NCI-H128 (cell line): ENCODE data around the gene RPS21.

Experiments used
- DNase-seq: peaks from one replicate; lab custom pipeline; 2025; ENCODE audit not compliant: unreplicated experiment; lab: John Stamatoyannopoulos, UW

Gene RPS21

GRCh38 chr20:62386383-62387218, at the start of gene RPS21:
RPS21 (plus strand) TSS chr20:62387103; CDS start chr20:62387339, 236 bp downstream.
- peak; percentile 81 for DNase-seq

GRCh38 chr20:62337558-62338293, 49.2 kb upstream of the RPS21 start:
- no peak for DNase-seq

GRCh38 chr20:62338294-62338620, 48.6 kb upstream of the RPS21 start:
- DNase-seq = no peak

DNA sequence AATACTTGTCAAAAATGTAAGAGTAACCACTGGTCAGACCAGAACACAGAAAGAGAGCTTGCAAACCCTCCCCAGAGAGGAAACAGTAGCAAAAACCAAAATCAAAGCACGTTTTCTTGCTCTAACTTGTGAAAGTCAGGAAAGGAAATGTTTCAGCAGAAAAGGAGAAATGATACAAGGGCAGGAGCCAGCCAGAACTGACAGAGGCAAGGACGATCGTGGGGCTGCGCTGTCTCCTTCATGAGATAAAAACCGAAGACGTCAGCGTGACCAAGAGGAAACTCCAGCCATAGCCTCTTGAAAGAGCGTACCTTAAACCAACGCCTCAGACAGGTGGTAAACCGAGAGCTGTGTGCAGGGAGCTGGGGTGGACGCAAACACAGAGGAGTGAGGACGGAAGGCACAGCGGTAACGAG, 47.2 kb upstream of the RPS21 start:
- no peak for DNase-seq

- no peak for DNase-seq
Observed at GRCh38 chr20:62342910-62343309, 44.0 kb upstream of the RPS21 start.

DNA sequence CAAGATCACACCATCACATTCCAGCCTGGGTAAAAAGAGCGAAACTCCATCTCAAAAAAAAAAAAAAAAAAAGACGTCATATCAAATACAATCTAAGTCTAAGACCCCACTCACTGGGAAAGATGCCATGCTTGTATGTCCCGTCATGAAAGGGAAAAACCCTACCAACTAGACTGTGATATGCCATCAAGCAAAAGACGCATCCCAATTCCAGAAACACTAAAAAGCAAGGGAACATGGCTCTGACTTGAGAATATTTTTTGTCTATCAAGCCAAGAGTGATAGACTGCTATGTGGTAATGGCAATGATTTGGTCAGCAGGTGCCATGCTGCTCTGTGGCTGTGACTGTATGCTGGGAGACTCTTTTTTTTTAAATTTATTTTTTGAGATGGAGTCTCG, 42.8 kb upstream of the RPS21 start:
- DNase-seq = no peak

- DNase-seq = no peak
Observed at GRCh38 chr20:62344782-62345181, 42.1 kb upstream of the RPS21 start.

DNA sequence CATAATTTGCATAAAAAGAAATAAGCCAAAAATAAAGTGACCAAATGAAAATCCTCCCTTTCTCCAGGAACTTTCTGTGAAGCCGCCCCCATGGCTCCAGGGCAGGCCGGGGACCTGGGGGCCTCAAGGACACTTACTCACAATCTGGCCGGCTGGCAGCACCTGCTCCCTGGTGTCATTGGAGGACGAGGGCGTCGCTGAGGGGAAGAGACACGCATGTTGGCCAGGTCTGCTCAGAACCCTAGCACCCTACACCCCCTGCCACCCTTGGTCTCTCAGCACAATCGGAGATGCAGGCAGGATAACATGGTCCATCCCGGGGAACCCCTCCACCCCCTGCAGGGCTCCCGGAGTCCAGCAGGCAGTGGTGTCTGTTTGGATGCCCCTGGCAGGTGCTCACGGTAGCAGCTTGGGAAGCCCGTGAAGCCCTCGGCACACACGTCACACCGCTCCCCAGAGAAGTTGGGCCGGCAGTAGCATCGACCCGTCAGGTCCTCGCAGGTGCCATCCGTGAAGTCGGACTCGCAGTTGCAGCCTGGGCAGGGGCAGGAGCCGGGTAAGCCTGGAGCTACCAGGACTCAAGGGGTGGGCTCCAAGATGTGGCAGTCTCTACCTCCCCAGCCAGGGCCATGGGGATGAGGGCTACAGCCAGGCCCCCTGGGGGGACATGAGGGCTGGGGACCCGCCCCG, 41.1 kb upstream of the RPS21 start:
- no peak for DNase-seq

DNA sequence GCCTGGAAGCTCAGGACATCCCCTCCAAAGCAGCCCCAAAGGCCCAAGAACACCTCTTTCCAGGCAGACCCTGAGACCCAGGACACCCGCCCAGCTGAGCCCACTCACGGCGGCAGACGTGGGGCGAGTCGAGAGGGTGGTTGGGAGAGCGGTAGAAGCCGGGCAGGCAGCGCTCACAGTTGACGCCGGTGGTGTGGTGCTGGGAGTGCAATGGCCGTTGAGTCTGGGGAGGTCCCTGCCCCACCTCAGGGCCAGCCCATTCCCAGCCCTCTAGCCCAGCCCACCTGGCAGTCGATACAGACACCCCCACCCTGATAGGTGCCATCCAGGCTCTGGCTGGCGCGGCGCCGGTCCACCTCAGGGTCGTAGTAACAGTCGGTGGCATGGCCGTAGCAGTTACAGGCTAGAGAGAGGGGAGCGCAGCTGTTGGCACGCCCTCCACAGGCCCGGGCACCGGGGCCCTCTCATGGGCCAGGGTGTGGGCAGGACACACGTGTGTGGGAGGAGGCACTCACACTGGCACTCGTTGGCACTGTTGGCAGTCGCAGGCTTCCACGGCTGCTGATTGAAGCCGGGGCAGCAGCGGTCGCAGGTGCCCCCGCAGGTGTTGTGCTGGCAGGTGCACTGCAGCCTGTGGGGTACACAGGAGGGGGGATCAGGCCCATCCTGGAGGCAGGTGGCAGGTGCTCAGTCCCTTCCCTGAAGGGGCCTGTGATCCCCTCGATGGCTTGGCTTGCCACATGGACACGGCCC, 40.3 kb upstream of the RPS21 start:
- no peak for DNase-seq

- DNase-seq = no peak
Observed at GRCh38 chr20:62347151-62347404, 39.8 kb upstream of the RPS21 start.

GRCh38 chr20:62347445-62347844, 39.5 kb upstream of the RPS21 start:
- no peak for DNase-seq

DNA sequence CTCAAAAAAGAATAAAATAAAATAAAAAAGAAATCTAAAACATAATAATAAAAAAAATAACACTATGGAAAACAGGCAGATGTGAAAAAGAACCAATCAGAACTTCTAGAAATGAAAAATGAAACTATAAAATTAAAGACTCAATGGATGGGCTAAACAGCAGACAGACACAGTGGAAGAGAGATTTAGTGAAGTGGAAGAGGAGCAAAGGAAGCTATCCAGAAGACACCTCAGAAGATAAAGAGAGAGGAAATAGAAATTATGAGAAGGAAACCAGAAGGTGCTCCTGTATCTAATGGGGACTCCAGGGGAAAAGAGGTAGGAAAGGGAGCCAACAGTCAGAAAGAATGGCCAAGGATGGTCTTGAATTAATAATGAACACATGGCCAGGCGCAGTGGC, 38.3 kb upstream of the RPS21 start:
- no peak for DNase-seq

DNA sequence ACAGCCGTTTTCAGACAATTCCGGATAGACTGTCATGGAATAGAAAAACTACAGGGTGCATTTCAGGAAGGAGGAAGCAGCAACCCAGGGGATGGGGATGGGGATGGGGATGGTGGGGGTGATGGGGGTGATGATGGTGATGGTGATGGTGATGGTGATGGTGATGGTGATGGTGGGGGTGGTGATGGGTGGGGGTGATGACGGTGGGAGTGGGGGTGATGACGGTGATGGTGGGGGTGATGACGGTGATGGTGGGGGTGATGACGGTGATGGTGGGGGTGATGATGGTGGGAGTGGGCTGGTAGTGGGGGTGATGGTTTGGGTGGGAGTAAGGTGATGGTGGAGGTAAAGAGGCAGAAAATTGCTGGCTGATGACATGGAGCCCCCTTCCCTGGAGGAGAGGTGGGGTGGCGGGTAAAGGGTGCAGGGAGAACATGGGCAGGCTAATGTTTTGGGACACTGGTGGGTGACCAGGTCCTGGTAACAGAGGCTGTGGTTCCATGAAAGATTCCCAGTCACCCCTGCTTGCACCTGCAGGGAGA, 37.3 kb upstream of the RPS21 start:
- DNase-seq = no peak

DNA sequence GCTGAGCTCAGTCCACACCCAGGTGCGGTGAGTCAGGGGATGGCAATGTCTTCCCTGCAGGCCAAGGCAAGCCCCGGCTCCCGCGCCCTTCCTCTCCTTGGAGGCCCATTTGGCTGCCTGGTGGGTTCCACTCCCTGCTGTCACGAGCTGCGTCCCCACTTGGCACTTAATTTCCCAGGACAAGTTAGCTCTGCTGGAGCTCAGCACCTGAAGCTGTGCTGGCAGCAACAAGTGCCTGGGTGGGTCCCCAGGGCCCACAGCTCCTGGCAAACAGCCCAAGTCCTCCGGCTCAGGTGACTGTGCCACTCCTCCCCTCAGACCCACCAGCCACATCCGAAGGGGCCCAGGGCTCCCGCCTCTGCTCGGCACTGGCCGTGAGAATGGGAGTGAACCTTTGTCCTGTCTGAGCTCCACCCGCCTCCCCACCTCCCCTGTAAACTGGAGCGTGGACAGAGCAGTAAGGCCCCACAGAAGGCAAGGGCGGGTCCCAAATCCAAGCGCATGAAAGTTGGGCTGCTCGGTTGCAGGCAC, 36.7 kb upstream of the RPS21 start:
- no peak for DNase-seq

DNA sequence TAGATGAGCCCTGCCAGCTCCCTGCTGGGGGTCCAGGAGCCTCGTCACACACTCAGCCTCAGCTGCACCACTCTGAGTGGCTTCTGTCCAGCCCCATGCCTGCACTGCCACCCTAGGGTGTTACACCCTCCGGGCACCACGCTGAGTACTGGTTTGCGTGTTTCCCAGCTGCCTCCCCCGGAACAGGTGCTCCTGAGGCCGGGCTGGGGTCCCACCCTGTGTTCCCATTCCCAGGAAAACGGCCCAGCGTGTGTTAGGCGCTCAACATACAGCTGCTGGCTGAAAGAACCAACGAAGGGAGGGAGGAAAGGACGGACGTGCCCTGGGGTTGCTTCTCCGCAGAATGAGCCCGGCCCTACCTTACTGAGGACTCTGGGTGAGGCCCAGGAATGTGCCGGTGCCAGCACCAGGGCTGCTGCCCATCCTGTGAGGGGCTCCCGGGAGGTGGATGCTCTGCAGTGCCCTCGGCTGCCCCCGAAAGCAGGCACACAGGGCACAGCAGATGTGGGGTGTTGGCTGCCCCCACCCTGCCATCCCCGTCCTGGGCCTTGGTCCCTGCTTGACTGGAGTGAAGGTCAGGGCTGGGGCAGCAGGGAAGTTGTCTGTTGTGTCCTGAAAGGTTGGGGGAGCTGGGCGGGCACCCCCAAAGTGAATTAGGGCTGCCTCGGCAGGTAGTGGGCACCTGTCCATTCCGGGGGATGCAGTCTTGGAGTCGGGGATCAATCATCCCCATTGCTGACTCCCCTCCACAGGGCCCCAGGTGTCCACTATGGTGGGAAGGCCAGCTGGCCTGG, 36.1 kb upstream of the RPS21 start:
- no peak for DNase-seq

GRCh38 chr20:62351469-62352401, 35.2 kb upstream of the RPS21 start:
- DNase-seq = no peak

GRCh38 chr20:62352402-62353288, 34.3 kb upstream of the RPS21 start:
- DNase-seq = no peak
